ENCODE data around the gene TAF1. TPM values are rescaled to one million over a fixed set of nuclear protein-coding genes. Genes with fewer than 3 reads are reported as not detected.
"Not testable (repeated sequence)": the region's sequence is repeated elsewhere in the genome, so short reads cannot be mapped to it uniquely, and the experiment has no call there.

Gene TAF1
- total RNA-seq, 1 experiment from 2014 or later, result 31.2 TPM

- CTCF ChIA-PET; H3K4me1 Mint-ChIP-seq; DNase-seq (ENCODE audit: low spot score); ATAC-seq; POLR2A ChIA-PET; H3K4me3 Mint-ChIP-seq; H3K27me3 Mint-ChIP-seq (ENCODE audit: low read depth); H3K27ac Mint-ChIP-seq; H3K36me3 Mint-ChIP-seq; H3K9me3 Mint-ChIP-seq: not testable (repeated sequence)
Observed at GRCh38 chrX:71352439-71352838, 13.7 kb upstream of the TAF1 start.

- TF ChIP-seq ZSCAN18 (CRISPR knock-in tag; IDR thresholded peaks at IDR 0.05), result no peak
- TF ChIP-seq ZBTB43 (CRISPR knock-in tag; IDR thresholded peaks at IDR 0.05), result no peak
- no peak for TF ChIP-seq NFYB (CRISPR knock-in tag; conservative IDR thresholded peaks at IDR 0.05; ENCODE audit: low read depth)
- no peak for TF ChIP-seq ZNF671 (CRISPR knock-in tag; IDR thresholded peaks at IDR 0.05)
- no peak for TF ChIP-seq ZMAT4 (CRISPR knock-in tag; IDR thresholded peaks at IDR 0.05)
- TF ChIP-seq E2F1 (CRISPR knock-in tag; IDR thresholded peaks at IDR 0.05), result no peak
- TF ChIP-seq USF1 (CRISPR knock-in tag; IDR thresholded peaks at IDR 0.05), result no peak
- no peak for TF ChIP-seq MLX (CRISPR knock-in tag; IDR thresholded peaks at IDR 0.05)
- TF ChIP-seq OVOL2 (CRISPR knock-in tag; IDR thresholded peaks at IDR 0.05; ENCODE audit: borderline replicate concordance), result no peak
- TF ChIP-seq ESRRA (CRISPR knock-in tag; IDR thresholded peaks at IDR 0.05; ENCODE audit: borderline replicate concordance), result no peak
- no peak for TF ChIP-seq E2F5 (CRISPR knock-in tag; IDR thresholded peaks at IDR 0.05)
- TF ChIP-seq PREB (CRISPR knock-in tag; IDR thresholded peaks at IDR 0.05; ENCODE audit: borderline replicate concordance), result no peak
- no peak for TF ChIP-seq ERG (CRISPR knock-in tag; IDR thresholded peaks at IDR 0.05)
- POLR2A ChIA-PET, result no interaction called here
- CTCF ChIA-PET, result no interaction called here
- no peak for DNase-seq (ENCODE audit: low spot score)
- Mint-ChIP-seq H3K4me1 (peaks cover 8% of the 10 kb centered on the region), H3K36me3 (peaks cover 6% of the 10 kb centered on the region), H3K27ac (no peak overlapping the region), H3K27me3 (ENCODE audit: low read depth) (no peaks in the 10 kb centered on the region), H3K9me3 (no peaks in the 10 kb centered on the region), H3K4me3 (peak overlapping the region; percentile 80; the same call in 1 of the 2 replicates)
- ATAC-seq, result no peak
Observed at GRCh38 chrX:71364221-71364620, 1.9 kb upstream of the TAF1 start.

All from WTC11 (cell line).